DND-41 (cell line): ENCODE results near the gene STK32B.

Experiments
- EZH2 ChIP-seq: IDR thresholded peaks from 3 replicates; pipeline ENCODE4 v1.6.1; 2012; ENCODE audit warnings: borderline replicate concordance, low read depth, mild to moderate bottlenecking, moderate library complexity, low read length, inconsistent platforms; ENCODE audit not compliant: severe bottlenecking
- TF ChIP-seq, protein P1 (sequence below): IDR thresholded peaks from 2 replicates; pipeline ENCODE4 v1.5.1; 2012; ENCODE audit warnings: borderline replicate concordance, low read length, moderate library complexity, mild to moderate bottlenecking; ENCODE audit not compliant: poor library complexity, severe bottlenecking; ENCODE audit errors: extremely low read depth

DNA sequence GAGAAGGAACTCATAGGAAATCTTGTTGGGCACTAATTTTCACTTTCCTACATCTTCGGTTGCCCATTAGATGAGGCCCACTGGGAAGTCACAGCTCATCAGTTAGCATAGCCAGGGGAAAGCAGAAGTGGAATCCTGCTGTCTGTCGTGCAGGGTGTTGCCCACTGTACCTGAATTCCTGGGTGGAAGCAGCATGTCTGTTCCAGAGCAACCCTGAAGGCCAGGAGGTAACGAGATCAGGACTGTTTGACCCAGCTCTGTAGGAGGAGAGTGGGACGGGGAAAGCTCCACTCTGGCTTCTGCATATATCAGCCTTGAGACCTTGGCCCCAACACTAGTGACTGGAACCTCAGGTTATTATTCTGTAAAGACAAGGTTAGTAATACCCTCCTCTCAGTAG lies 361.0 kb downstream of the STK32B start:
- TF ChIP-seq, protein P1, sequence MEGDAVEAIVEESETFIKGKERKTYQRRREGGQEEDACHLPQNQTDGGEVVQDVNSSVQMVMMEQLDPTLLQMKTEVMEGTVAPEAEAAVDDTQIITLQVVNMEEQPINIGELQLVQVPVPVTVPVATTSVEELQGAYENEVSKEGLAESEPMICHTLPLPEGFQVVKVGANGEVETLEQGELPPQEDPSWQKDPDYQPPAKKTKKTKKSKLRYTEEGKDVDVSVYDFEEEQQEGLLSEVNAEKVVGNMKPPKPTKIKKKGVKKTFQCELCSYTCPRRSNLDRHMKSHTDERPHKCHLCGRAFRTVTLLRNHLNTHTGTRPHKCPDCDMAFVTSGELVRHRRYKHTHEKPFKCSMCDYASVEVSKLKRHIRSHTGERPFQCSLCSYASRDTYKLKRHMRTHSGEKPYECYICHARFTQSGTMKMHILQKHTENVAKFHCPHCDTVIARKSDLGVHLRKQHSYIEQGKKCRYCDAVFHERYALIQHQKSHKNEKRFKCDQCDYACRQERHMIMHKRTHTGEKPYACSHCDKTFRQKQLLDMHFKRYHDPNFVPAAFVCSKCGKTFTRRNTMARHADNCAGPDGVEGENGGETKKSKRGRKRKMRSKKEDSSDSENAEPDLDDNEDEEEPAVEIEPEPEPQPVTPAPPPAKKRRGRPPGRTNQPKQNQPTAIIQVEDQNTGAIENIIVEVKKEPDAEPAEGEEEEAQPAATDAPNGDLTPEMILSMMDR, result no peak
- no peak for TF ChIP-seq EZH2
